Immature natural killer cell (primary cell): ENCODE data around the gene EVI5. TPM values are rescaled to one million over a fixed set of nuclear protein-coding genes. Genes with fewer than 3 reads are reported as not detected.
"Not testable (repeated sequence)": the region's sequence is repeated elsewhere in the genome, so short reads cannot be mapped to it uniquely, and the experiment has no call there.

Source experiments
- DNase-seq, 3 donors: peaks; one replicate each; pipeline ENCODE4 v3.0.0; 2022; ENCODE audit warnings: mixed read lengths in 1 of 3
- H3K27ac Mint-ChIP-seq, 6 donors: one replicate each; pipeline ENCODE4 v1.8.0; 2020; ENCODE audit warnings: mixed read lengths in 6 of 6, mild to moderate bottlenecking in 5 of 6, inconsistent platforms in 4 of 6, moderate library complexity in 3 of 6
- H3K27me3 Mint-ChIP-seq, 3 donors: one replicate each; pipeline ENCODE4 v1.8.0; 2020 to 2021; ENCODE audit warnings: low read depth in 3 of 3, mild to moderate bottlenecking in 3 of 3, mixed read lengths in 3 of 3, moderate library complexity in 3 of 3, inconsistent platforms in 1 of 3
- H3K36me3 Mint-ChIP-seq, 3 donors: one replicate each; pipeline ENCODE4 v1.8.0; 2020; ENCODE audit warnings: mixed read lengths in 3 of 3, inconsistent platforms in 2 of 3, mild to moderate bottlenecking in 2 of 3
- H3K4me1 Mint-ChIP-seq, 2 donors: one replicate each; pipeline ENCODE4 v1.8.0; 2020; ENCODE audit warnings: inconsistent platforms in 2 of 2, mild to moderate bottlenecking in 2 of 2, mixed read lengths in 2 of 2, moderate library complexity in 1 of 2
- H3K4me3 Mint-ChIP-seq, 5 donors: one replicate each; pipeline ENCODE4 v1.8.0; 2020; ENCODE audit warnings: mild to moderate bottlenecking in 5 of 5, mixed read lengths in 5 of 5, inconsistent platforms in 3 of 5, moderate library complexity in 3 of 5
- H3K9me3 Mint-ChIP-seq, 6 donors: one replicate each; pipeline ENCODE4 v1.8.0; 2020; ENCODE audit warnings: mild to moderate bottlenecking in 6 of 6, mixed read lengths in 6 of 6, inconsistent platforms in 4 of 6, moderate library complexity in 3 of 6
- polyA plus RNA-seq, 3 donors: library from polyadenylated mRNA; unstranded; fragments of 300-500 nt; fragmentation: Illumina TruSeq; gene quantifications; one replicate each; pipeline ENCODE4 v1.2.3, GENCODE V29; 2021

Gene EVI5
- polyA plus RNA-seq, 3 donors from 2014 or later: 0.39 to 2.2 (median 1.7) TPM

DNA sequence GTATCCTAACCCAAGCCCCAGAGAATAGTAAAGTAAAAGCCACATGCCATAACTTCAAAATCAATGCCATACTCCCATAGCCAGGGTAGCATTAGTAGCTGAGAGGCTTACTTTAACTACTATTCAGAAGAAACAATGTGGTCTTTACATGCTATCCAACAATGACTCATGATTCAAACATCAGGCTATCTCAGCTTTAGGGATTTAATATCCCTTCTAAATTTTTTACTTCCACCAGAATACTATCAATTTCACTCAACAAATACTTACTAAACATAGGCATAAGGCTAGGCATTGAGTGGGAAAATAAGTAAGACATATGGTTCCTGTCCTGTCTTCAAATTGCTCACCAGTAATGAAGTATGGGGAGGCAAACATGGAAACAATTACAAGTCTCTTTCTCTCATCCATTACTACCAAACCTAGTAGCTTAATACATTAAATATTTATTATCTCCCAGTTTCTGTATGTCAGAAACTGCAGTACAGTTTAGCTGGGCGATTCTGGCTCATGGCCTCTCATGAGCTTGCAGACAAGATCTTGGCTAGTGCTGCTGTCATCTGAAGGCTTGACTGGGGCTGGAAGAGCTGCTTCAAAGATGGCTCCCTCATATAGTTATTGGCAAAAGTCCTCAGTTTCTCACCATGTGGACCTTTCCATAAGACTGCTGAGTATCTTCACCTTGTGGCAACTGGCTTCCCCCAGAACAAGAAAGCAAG is 30.7 kb downstream of the EVI5 start:
- no peak for DNase-seq
- no peaks in the 10 kb centered on the region for H3K4me1 Mint-ChIP-seq
- no peaks in the 10 kb centered on the region for H3K36me3 Mint-ChIP-seq
- peaks cover 2 to 4% (median 3%) of the 10 kb centered on the region in 3 donors for H3K27me3 Mint-ChIP-seq
- no peaks in the 10 kb centered on the region for H3K9me3 Mint-ChIP-seq
- H3K4me3 Mint-ChIP-seq: no peak overlapping the region
- H3K27ac Mint-ChIP-seq: no peak overlapping the region

DNA sequence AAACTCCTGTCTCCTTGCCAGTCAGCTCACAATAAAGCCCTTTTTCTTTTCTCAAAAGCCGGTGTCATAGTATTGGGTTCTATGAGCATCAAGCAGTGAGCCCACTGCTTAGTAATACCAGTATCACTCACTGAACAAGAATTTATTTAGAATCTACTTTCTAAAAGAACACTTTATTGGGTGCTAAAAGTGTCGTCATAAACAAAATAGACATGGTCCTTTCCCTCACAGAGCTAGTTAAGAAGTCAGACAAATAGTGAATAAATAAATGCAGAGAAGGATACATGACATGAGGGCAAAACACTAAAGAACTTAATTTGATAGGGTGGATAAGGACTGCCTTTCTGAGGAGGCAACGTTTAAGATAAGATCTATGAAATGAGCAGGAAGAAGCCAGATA is 32.2 kb downstream of the EVI5 start:
- Mint-ChIP-seq H3K36me3 (no peaks in the 10 kb centered on the region), H3K9me3 (no peaks in the 10 kb centered on the region), H3K27me3 (peaks cover 3 to 4% (median 4%) of the 10 kb centered on the region in 3 donors), H3K27ac (no peak overlapping the region), H3K4me3 (no peak overlapping the region), H3K4me1 (no peaks in the 10 kb centered on the region)
- no peak for DNase-seq

DNA sequence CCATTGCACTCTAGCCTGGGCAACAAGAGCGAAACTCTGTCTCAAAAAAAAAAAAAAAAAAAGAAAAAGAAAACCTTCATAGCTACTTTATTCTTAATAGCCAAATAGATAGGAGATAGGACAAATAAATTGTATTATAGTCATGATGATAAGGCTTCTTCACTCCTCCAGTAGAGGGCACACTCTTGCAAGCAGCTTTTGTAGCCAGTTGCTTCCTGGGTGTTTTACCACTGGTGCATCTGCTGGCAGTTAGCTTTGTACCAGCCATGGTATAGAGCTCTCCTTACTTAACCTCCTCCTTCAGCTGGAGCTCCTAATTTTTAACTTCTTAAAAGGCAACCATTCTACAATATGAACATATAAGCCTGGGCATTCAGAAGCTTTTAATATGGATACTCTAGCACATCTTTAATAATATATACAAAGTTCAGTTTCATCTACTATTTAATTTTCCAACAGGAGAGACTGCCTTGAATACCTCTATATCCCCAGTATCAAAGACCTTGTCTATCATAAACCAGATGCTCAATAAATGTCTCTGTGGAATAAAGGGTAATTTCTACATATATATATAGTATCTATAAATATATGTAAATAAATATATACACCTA is 35.8 kb downstream of the EVI5 start:
- Mint-ChIP-seq H3K9me3 (no peaks in the 10 kb centered on the region), H3K27ac (no peak overlapping the region), H3K4me1 (no peaks in the 10 kb centered on the region), H3K27me3 (peaks cover 0 to 4% (median 1%) of the 10 kb centered on the region in 3 donors), H3K36me3 (no peaks in the 10 kb centered on the region), H3K4me3 (no peak overlapping the region)
- peak; percentile 18 to 36 (median 25) for DNase-seq

GRCh38 chr1:92748138-92748537 is 36.8 kb downstream of the EVI5 start:
- Mint-ChIP-seq H3K9me3 (no peaks in the 10 kb centered on the region), H3K27me3 (peaks cover 0 to 4% (median 1%) of the 10 kb centered on the region in 3 donors), H3K4me3 (no peak overlapping the region), H3K4me1 (no peaks in the 10 kb centered on the region), H3K36me3 (no peaks in the 10 kb centered on the region), H3K27ac (no peak overlapping the region)
- no peak for DNase-seq

DNA sequence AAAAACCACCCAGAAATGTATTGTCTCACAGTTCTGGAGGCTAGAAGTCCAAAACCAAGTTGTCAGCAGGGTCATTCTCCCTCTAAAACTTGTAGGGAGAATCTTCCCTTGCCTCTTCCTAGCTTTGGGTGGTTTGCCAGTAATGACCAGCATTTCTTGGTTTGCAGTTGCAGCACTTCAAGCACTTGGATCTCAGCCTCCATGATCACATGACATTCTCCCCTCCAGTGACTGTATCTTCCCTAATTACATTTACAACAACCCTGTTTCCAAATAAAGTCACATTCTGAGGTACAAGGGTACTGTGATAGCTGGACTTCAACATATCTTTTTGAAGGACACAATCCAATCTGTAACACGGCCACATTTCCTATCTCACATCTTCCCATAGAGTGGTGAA is 37.2 kb downstream of the EVI5 start:
- no peaks in the 10 kb centered on the region for H3K4me1 Mint-ChIP-seq
- H3K27me3 Mint-ChIP-seq: peaks cover 0 to 4% (median 1%) of the 10 kb centered on the region in 3 donors
- no peak for DNase-seq
- no peaks in the 10 kb centered on the region for H3K9me3 Mint-ChIP-seq
- no peaks in the 10 kb centered on the region for H3K36me3 Mint-ChIP-seq
- H3K4me3 Mint-ChIP-seq: no peak overlapping the region
- no peak overlapping the region for H3K27ac Mint-ChIP-seq

- not testable (repeated sequence) for H3K36me3 Mint-ChIP-seq, H3K27ac Mint-ChIP-seq, H3K4me1 Mint-ChIP-seq, H3K27me3 Mint-ChIP-seq, DNase-seq, H3K4me3 Mint-ChIP-seq, H3K9me3 Mint-ChIP-seq
Measured at GRCh38 chr1:92746255-92746654, 38.7 kb downstream of the EVI5 start.

DNA sequence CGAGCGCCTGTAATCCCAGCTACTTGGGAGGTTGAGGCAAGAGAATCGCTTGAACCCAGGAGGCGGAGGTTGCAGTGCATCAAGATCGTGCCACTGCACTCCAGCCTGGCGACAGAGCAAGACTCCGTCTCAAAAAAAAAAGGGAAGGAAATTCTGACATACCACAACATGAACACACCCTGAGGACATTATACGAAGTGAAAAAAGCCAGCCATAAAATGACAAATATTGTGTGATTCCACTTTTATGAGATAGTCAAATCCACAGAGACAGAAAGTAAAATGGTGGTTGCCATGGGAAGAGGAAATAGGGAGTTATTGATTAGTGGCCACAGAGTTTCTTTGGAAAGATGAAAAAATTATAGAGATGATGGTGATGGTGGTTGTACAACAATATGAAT is 41.7 kb downstream of the EVI5 start:
- DNase-seq: no peak
- H3K4me1 Mint-ChIP-seq: no peaks in the 10 kb centered on the region
- no peak overlapping the region for H3K4me3 Mint-ChIP-seq
- no peak overlapping the region for H3K27ac Mint-ChIP-seq
- H3K36me3 Mint-ChIP-seq: no peaks in the 10 kb centered on the region
- no peaks in the 10 kb centered on the region for H3K9me3 Mint-ChIP-seq
- H3K27me3 Mint-ChIP-seq: peaks cover 0 to 14% (median 7%) of the 10 kb centered on the region in 3 donors

- Mint-ChIP-seq H3K27ac (no peak overlapping the region), H3K4me3 (no peak overlapping the region), H3K4me1 (no peaks in the 10 kb centered on the region), H3K36me3 (no peaks in the 10 kb centered on the region), H3K27me3 (peaks cover 0 to 11% (median 7%) of the 10 kb centered on the region in 3 donors), H3K9me3 (no peaks in the 10 kb centered on the region)
- DNase-seq: no peak
Measured at GRCh38 chr1:92739669-92740524, 45.0 kb downstream of the EVI5 start.

DNA sequence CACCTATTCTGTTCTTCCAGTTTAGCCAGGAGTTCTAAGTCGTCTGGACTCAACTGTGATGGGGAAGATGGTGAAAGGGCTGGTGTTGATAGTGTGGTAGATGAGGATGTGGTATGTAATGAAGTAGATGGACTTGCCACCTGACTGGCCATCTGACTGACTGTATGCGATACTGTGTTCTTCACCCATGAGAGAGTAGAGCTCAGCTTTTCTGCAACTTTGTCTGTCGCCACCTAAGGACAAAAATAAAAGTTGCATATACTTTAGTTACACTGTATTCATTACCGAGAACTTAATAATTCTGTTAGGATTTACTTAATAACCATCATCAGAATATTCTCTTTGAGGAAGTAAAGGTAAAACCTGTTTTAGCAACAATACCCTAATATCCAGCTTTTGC is 48.5 kb downstream of the EVI5 start:
- Mint-ChIP-seq H3K27me3 (peaks cover 0 to 16% (median 3%) of the 10 kb centered on the region in 3 donors), H3K4me3 (no peak overlapping the region), H3K4me1 (no peaks in the 10 kb centered on the region), H3K27ac (no peak overlapping the region), H3K36me3 (peaks cover 0 to 3% (median 0%) of the 10 kb centered on the region in 3 donors), H3K9me3 (no peaks in the 10 kb centered on the region)
- no peak for DNase-seq

- no peak for DNase-seq
- peaks cover 0 to 3% (median 0%) of the 10 kb centered on the region in 3 donors for H3K36me3 Mint-ChIP-seq
- H3K4me3 Mint-ChIP-seq: no peak overlapping the region
- no peaks in the 10 kb centered on the region for H3K9me3 Mint-ChIP-seq
- H3K27ac Mint-ChIP-seq: no peak overlapping the region
- peaks cover 0 to 8% (median under 1%) of the 10 kb centered on the region in 3 donors for H3K27me3 Mint-ChIP-seq
- H3K4me1 Mint-ChIP-seq: no peaks in the 10 kb centered on the region
Measured at GRCh38 chr1:92730476-92730875, 54.4 kb downstream of the EVI5 start.

DNA sequence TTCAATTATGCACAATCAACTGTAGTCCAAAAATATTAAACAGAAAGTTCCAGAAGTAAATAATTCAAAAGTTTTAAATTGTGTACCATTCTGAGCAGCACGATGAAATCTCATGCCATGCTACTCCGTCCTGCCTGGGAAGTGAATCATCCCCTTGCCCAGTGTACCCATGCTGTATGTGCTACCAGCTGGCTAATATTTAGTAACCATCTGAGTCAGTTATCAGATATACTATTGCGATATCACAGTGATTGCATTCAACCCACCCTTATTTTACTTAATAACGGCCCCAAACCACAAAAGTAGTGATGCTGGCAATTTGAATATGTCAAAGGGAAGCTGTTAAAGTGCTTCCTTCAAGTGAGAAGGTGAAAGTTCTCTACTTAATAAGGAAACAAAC is 56.2 kb downstream of the EVI5 start:
- no peaks in the 10 kb centered on the region for H3K4me1 Mint-ChIP-seq
- peaks cover 0 to 2% (median 0%) of the 10 kb centered on the region in 6 donors for H3K9me3 Mint-ChIP-seq
- no peak overlapping the region for H3K4me3 Mint-ChIP-seq
- no peak for DNase-seq
- H3K36me3 Mint-ChIP-seq: no peaks in the 10 kb centered on the region
- H3K27ac Mint-ChIP-seq: no peak overlapping the region
- peaks cover 0 to 12% (median 6%) of the 10 kb centered on the region in 3 donors for H3K27me3 Mint-ChIP-seq

DNA sequence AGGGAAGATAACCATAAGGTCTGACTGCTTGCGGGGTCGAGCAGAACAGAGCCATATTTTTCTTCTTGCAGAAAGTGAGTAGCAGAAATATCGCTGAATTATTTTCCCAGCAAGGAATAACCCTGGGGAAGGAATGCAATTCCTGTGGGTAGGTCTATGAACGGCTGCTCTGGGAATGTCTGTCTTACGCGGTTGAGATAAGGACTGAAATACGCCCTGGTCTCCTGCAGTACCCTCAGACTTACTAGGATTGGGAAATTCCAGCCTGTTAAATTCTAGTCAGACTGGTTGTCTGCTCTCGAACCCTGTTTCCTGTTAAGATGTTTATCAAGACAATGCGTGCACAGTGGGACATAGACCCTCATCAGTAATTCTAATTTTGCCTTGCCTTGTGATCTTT is 61.2 kb downstream of the EVI5 start:
- H3K9me3 Mint-ChIP-seq, H3K36me3 Mint-ChIP-seq: not testable (repeated sequence)
- H3K27me3 Mint-ChIP-seq: peaks cover 0 to 16% (median 8%) of the 10 kb centered on the region in 3 donors

GRCh38 chr1:92721886-92722285 is 63.0 kb downstream of the EVI5 start:
- Mint-ChIP-seq H3K27ac (no peak overlapping the region), H3K36me3 (no peaks in the 10 kb centered on the region), H3K4me1 (peaks cover 0 to 1% of the 10 kb centered on the region in 2 donors), H3K4me3 (no peak overlapping the region), H3K27me3 (peaks cover 2 to 18% (median 12%) of the 10 kb centered on the region in 3 donors), H3K9me3 (peaks cover 0 to 8% (median under 1%) of the 10 kb centered on the region in 6 donors)
- DNase-seq: no peak

More for the DNA sequence above, 61.2 kb downstream of the EVI5 start:
- not testable (repeated sequence) for H3K4me1 Mint-ChIP-seq, DNase-seq, H3K4me3 Mint-ChIP-seq, H3K27ac Mint-ChIP-seq

DNA sequence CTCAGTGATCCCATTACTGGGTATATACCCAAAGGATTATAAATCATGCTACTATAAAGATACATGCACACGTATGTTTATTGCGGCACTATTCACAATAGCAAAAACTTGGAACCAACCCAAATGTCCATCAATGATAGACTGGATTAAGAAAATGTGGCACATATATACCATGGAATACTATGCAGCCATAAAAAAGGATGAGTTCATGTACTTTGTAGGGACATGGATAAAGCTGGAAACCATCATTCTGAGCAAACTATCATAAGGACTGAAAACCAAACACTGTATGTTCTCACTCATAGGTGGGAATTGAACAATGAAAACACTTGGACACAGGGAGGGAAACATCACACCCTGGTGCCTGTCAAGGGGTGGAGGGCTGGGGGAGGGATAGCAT is 63.8 kb downstream of the EVI5 start:
- not testable (repeated sequence) for H3K27ac Mint-ChIP-seq, H3K4me3 Mint-ChIP-seq, H3K4me1 Mint-ChIP-seq, DNase-seq, H3K9me3 Mint-ChIP-seq, H3K36me3 Mint-ChIP-seq
- peaks cover 2 to 20% (median 12%) of the 10 kb centered on the region in 3 donors for H3K27me3 Mint-ChIP-seq
